ENCODE measurements around the gene NALCN.

DNA sequence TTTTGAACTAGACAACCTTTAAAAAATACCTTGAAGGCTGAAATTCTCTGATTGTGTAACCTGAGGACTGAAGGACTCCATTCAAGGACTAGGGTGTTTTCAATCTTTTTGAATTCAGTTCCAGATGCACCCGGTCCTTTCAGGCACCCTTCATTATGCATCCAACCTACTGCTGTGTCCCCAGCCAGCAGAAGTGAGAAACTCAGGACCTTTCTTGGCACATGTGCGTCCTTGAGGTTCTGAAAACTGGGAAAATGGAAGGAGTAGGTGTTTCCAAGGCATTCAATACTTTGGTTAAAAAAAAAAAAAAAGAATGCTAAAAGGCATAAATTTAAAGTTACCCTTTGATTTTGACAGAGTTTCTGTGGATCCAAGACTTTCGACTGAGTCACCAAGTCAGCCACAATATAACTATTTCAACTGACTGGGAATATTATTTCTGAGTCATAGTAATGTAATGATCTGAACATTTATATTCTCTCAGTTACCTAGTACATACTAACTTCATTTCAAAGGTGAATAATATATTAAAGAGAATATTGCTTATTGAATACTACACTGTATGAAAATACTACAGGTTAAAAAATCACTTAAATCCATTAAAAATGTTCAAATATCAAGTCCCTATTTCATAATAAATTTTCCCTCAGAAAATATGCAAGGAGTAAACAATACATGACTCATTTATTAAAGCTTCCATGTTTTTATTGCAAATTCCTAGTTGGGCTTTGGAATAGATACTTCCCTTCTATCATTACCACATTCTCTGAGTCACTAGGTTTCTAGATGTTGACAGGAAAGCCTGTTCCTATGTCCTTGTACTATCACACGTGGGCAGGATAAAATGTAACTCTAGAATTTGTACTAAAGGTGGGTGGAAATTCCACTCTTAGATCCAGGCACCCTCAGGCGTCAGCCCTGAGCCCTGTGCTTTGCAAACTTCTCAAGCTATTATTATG is 33.8 kb upstream of the NALCN start:
- TF ChIP-seq POLR2A (IDR thresholded peaks at IDR 0.05; ENCODE audit: low read depth, low read length) (no peak), POLR2AphosphoS5 (IDR thresholded peaks at IDR 0.05; ENCODE audit: low read depth, low read length) (no peak), TAF1 (IDR thresholded peaks at IDR 0.05; ENCODE audit: borderline replicate concordance, low read depth, low read length) (no peak)
